HG02623 (cell line): Measurements from ENCODE around the gene SLC26A11.
"Not testable (repeated sequence)": the region's sequence is repeated elsewhere in the genome, so short reads cannot be mapped to it uniquely, and the experiment has no call there.

Experiments used
- ATAC-seq: cut with Tn5 transposase; IDR thresholded peaks from one replicate; pipeline ENCODE4 v1.9.1; 2021; ENCODE audit warnings: moderate library complexity; ENCODE audit not compliant: unreplicated experiment

Gene SLC26A11

GRCh38 chr17:80195671-80196529 lies 24.3 kb upstream of the SLC26A11 start:
- ATAC-seq = no peak

- no peak for ATAC-seq
These were observed 23.6 kb upstream of the SLC26A11 start for GRCh38 chr17:80196652-80197051.

- ATAC-seq = no peak
These were observed 22.0 kb upstream of the SLC26A11 start for GRCh38 chr17:80198144-80198661.

GRCh38 chr17:80199295-80199694 lies 20.9 kb upstream of the SLC26A11 start:
- not testable (repeated sequence) for ATAC-seq

GRCh38 chr17:80201446-80201845 lies 18.8 kb upstream of the SLC26A11 start:
- ATAC-seq = no peak

GRCh38 chr17:80202197-80202596 lies 18.0 kb upstream of the SLC26A11 start:
- ATAC-seq = no peak

GRCh38 chr17:80203471-80203963 lies 16.7 kb upstream of the SLC26A11 start:
- no peak for ATAC-seq

- no peak for ATAC-seq
These were observed 15.4 kb upstream of the SLC26A11 start for GRCh38 chr17:80204626-80205468.

GRCh38 chr17:80205811-80206210 lies 14.4 kb upstream of the SLC26A11 start:
- ATAC-seq = no peak

GRCh38 chr17:80208050-80208449 lies 12.2 kb upstream of the SLC26A11 start:
- ATAC-seq = no peak

GRCh38 chr17:80209765-80210164 lies 10.5 kb upstream of the SLC26A11 start:
- ATAC-seq = no peak

GRCh38 chr17:80210348-80211108 lies 9.7 kb upstream of the SLC26A11 start:
- ATAC-seq = no peak

GRCh38 chr17:80212109-80212508 lies 8.1 kb upstream of the SLC26A11 start:
- no peak for ATAC-seq

- no peak for ATAC-seq
These were observed 7.7 kb upstream of the SLC26A11 start for GRCh38 chr17:80212511-80212910.

- ATAC-seq = no peak
These were observed 7.1 kb upstream of the SLC26A11 start for GRCh38 chr17:80212962-80213642.

GRCh38 chr17:80213643-80213975 lies 6.6 kb upstream of the SLC26A11 start:
- ATAC-seq = no peak

GRCh38 chr17:80214012-80214877 lies 6.0 kb upstream of the SLC26A11 start:
- ATAC-seq = no peak

GRCh38 chr17:80214878-80215210 lies 5.4 kb upstream of the SLC26A11 start:
- no peak for ATAC-seq
